AG09309 (cell line): ENCODE data around the gene PIAS4.

ENCODE experiments used
- DNase-seq: peaks from one replicate; pipeline ENCODE4 v3.0.0-alpha.2; 2010; ENCODE audit warnings: low read depth
- H3K4me3 ChIP-seq: 2 replicates; pipeline ENCODE4 v1.5.1; 2011; ENCODE audit warnings: mild to moderate bottlenecking, low read depth, low read length, moderate library complexity; ENCODE audit not compliant: control insufficient read depth
- CTCF ChIP-seq: IDR thresholded peaks from 2 replicates; pipeline ENCODE4 v1.5.1; 2011; ENCODE audit warnings: mild to moderate bottlenecking, low read depth, low read length, inconsistent platforms; ENCODE audit not compliant: insufficient read depth, control insufficient read depth; ENCODE audit errors: missing control alignments

The PIAS4 gene

GRCh38 chr19:4035018-4035566 lies 27.6 kb downstream of the PIAS4 start:
- H3K4me3 ChIP-seq: no peak overlapping the region
- DNase-seq: no peak
- TF ChIP-seq CTCF: no peak

- DNase-seq: no peak
- H3K4me3 ChIP-seq: no peak overlapping the region
- no peak for TF ChIP-seq CTCF
Observed at GRCh38 chr19:4035582-4035981, 28.0 kb downstream of the PIAS4 start.

- TF ChIP-seq CTCF: no peak
- no peak for DNase-seq
- no peak overlapping the region for H3K4me3 ChIP-seq
Observed at GRCh38 chr19:4036576-4037300, 29.2 kb downstream of the PIAS4 start.

- no peak for TF ChIP-seq CTCF
- no peak overlapping the region for H3K4me3 ChIP-seq
- DNase-seq: no peak
Observed at GRCh38 chr19:4037301-4037949, 29.9 kb downstream of the PIAS4 start.

GRCh38 chr19:4038057-4038456 lies 30.5 kb downstream of the PIAS4 start:
- no peak overlapping the region for H3K4me3 ChIP-seq
- no peak for TF ChIP-seq CTCF
- DNase-seq: no peak

- no peak overlapping the region for H3K4me3 ChIP-seq
- DNase-seq: no peak
- no peak for TF ChIP-seq CTCF
Observed at GRCh38 chr19:4038661-4039423, 31.3 kb downstream of the PIAS4 start.
